HepG2 (cell line): ENCODE measurements around the gene METTL26. TPM values are rescaled to one million over a fixed set of nuclear protein-coding genes. Genes with fewer than 3 reads are reported as not detected.

Experiments used
- ADNP ChIP-seq: sonication (generic); formaldehyde crosslinking; IDR thresholded peaks from 2 replicates; pipeline ENCODE4 v1.4.0; 2020; ENCODE audit warnings: missing genetic modification reagents
- CCDC6 ChIP-seq: sonication (generic); formaldehyde crosslinking; IDR thresholded peaks from 2 replicates; pipeline ENCODE4 v1.8.1; 2022; ENCODE audit warnings: mild to moderate bottlenecking, missing genetic modification reagents, moderate library complexity
- EP300 ChIP-seq, 3 experiments: sonication (generic) in 1 of 3; formaldehyde crosslinking in 1 of 3; IDR thresholded peaks; 2 replicates each; pipeline versions ENCODE4 v1.5.1 to v1.6.1; 2011 to 2020; ENCODE audit warnings: low read depth in 2 of 3, low read length in 2 of 3, borderline replicate concordance in 1 of 3, improper control_type of control experiment in 1 of 3, mild to moderate bottlenecking in 1 of 3, missing genetic modification reagents in 1 of 3, moderate library complexity in 1 of 3
- HNRNPL ChIP-seq: fragments of 200-400 bp; formaldehyde crosslinking; IDR thresholded peaks from 2 replicates; pipeline ENCODE4 v1.6.1; 2017; ENCODE audit warnings: mild to moderate bottlenecking, low read depth, low read length
- NFKB2 ChIP-seq: sonication (generic); formaldehyde crosslinking; IDR thresholded peaks from 2 replicates; pipeline ENCODE4 v1.4.0; 2020; ENCODE audit warnings: missing genetic modification reagents, borderline replicate concordance
- NKX3-1 ChIP-seq: sonication (generic); formaldehyde crosslinking; IDR thresholded peaks from 2 replicates; pipeline ENCODE4 v1.5.0; 2020; ENCODE audit warnings: missing genetic modification reagents
- POLR2AphosphoS2 ChIP-seq: IDR thresholded peaks from 2 replicates; pipeline ENCODE4 v1.6.1; 2011; ENCODE audit warnings: low read depth, low read length, improper control_type of control experiment
- SP5 ChIP-seq: IDR thresholded peaks from 2 replicates; pipeline ENCODE4 v1.6.1; 2016; ENCODE audit warnings: low read depth, borderline replicate concordance
- ZFP41 ChIP-seq: sonication (generic); formaldehyde crosslinking; IDR thresholded peaks from 2 replicates; pipeline ENCODE4 v1.4.0; 2020; ENCODE audit warnings: mild to moderate bottlenecking, missing genetic modification reagents, borderline replicate concordance
- ZNF224 ChIP-seq: sonication (generic); formaldehyde crosslinking; IDR thresholded peaks from 2 replicates; pipeline ENCODE4 v1.5.0; 2020; ENCODE audit warnings: mild to moderate bottlenecking, missing genetic modification reagents
- ZNF589 ChIP-seq: sonication (generic); formaldehyde crosslinking; conservative IDR thresholded peaks from 2 replicates; pipeline ENCODE4 v1.8.0; 2022; ENCODE audit warnings: mild to moderate bottlenecking, moderate library complexity, missing genetic modification reagents
- polyA plus RNA-seq, 8 experiments: library from polyadenylated mRNA; depleted of rRNA in 3 of 8; stranded (reverse) in 7 of 8; unstranded in 1 of 8; fragments of >200 nt; fragmentation: Illumina TruSeq in 4 of 8; extraction: Trizol in 4 of 8; gene quantifications; 2 replicates each; pipeline versions ENCODE4 v1.2.1 to v1.2.3, GENCODE V29; 2011 to 2016; ENCODE audit warnings: low read depth in 4 of 8, missing spikeins in 1 of 8, mixed read lengths in 1 of 8; ENCODE audit not compliant: insufficient read depth in 1 of 8
- total RNA-seq, 5 experiments: library from RNA; depleted of rRNA; stranded (reverse); fragments of >200 nt; fragmentation: Illumina TruSeq; extraction: Trizol; gene quantifications; 2 replicates each; pipeline ENCODE4 v1.2.3, GENCODE V29; 2016; ENCODE audit warnings: low read depth in 1 of 5
- TF ChIP-seq, protein P1 (sequence below): sonication (generic); formaldehyde crosslinking; IDR thresholded peaks from 2 replicates; pipeline ENCODE4; 2020; ENCODE audit warnings: missing genetic modification reagents, mild to moderate bottlenecking, borderline replicate concordance
- TF ChIP-seq, protein P2 (sequence below): sonication (generic); formaldehyde crosslinking; IDR thresholded peaks from 2 replicates; pipeline ENCODE4 v1.5.0; 2020; ENCODE audit warnings: missing genetic modification reagents, mild to moderate bottlenecking, borderline replicate concordance
- TF ChIP-seq, protein P3 (sequence below): sonication (generic); formaldehyde crosslinking; IDR thresholded peaks from 2 replicates; pipeline ENCODE4 v1.5.1; 2020; ENCODE audit warnings: missing genetic modification reagents, mild to moderate bottlenecking, borderline replicate concordance
- TF ChIP-seq, protein P4 (sequence below): sonication (generic); formaldehyde crosslinking; IDR thresholded peaks from 2 replicates; pipeline ENCODE4 v1.4.0; 2020; ENCODE audit warnings: missing genetic modification reagents, borderline replicate concordance
- TF ChIP-seq, protein P5 (sequence below): sonication (generic); formaldehyde crosslinking; IDR thresholded peaks from 2 replicates; pipeline ENCODE4 v1.8.1; 2023; ENCODE audit warnings: mild to moderate bottlenecking, missing genetic modification reagents, borderline replicate concordance
- TF ChIP-seq, protein P6 (sequence below): sonication (generic); formaldehyde crosslinking; IDR thresholded peaks from 2 replicates; pipeline ENCODE4 v1.5.0; 2020; ENCODE audit warnings: missing genetic modification reagents

The METTL26 gene
- total and polyA plus RNA-seq, 2 of the 13 experiments (the other 11 are each of a cell fraction or from before 2014, with no cell fraction given) = 65.5 to 70.1 TPM

DNA sequence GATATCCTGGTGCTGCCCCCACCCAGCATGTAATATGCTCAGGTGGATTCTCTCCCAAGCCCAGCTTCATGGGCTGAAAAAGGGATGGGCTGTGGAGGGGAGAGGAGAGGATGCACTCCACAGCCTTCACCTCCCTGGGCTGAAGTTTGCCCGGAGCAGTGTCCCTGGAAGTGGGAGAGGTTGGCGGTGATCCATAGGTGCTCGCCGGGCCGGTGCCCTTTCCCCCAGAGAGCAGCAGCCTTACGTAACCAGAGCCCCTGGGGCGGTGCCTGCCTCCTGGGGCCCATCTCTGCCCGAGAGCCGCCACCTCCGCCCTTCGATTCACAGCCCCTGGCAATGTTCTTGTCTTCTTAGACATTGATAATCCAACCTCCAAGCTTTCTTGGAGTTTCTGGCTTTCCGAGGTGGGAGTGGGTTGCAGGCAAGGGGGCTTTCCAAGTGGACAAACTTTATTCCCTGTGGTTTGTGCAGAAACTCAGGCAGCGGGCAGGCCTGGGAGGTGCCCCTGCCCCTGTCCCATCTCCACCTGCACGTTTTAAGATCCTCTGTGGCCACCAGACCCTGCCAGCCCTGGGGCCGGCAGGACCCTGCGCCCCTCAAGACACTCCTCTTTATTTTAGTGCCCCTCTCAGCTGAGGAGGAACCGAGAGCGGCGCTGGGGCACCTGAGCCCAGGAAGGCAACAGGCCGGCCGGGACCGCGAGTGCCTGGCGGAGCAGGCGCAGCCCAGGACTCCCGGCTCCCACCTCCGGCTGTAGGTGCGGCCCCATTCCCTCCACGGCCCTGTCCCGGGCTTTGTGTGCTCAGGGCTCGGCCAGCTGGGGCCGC is 10.0 kb upstream of the METTL26 start (continued):
- TF ChIP-seq CCDC6 (CRISPR knock-in tag) (0 out of 2 replicates have a peak, but pooled peaks have one; percentile 43), NKX3-1 (CRISPR knock-in tag) (no peak), EP300 (IDR thresholded peaks at IDR 0.05; ENCODE audit: low read depth in 2 of 2, low read length in 2 of 2) (peak in 1 of 2 experiments; percentile 43; a peak in 2 of 4 replicates), EP300 (CRISPR knock-in tag; IDR thresholded peaks at IDR 0.05; ENCODE audit: borderline replicate concordance) (no peak), ZFP41 (CRISPR knock-in tag) (no peak), ZNF589 (no peak), POLR2AphosphoS2 (no peak), NFKB2 (no peak), ZNF224 (CRISPR knock-in tag) (no peak), ADNP (CRISPR knock-in tag) (no peak), HNRNPL (peak; percentile 91), SP5 (CRISPR knock-in tag) (peak; percentile 52)
- TF ChIP-seq, protein P1, sequence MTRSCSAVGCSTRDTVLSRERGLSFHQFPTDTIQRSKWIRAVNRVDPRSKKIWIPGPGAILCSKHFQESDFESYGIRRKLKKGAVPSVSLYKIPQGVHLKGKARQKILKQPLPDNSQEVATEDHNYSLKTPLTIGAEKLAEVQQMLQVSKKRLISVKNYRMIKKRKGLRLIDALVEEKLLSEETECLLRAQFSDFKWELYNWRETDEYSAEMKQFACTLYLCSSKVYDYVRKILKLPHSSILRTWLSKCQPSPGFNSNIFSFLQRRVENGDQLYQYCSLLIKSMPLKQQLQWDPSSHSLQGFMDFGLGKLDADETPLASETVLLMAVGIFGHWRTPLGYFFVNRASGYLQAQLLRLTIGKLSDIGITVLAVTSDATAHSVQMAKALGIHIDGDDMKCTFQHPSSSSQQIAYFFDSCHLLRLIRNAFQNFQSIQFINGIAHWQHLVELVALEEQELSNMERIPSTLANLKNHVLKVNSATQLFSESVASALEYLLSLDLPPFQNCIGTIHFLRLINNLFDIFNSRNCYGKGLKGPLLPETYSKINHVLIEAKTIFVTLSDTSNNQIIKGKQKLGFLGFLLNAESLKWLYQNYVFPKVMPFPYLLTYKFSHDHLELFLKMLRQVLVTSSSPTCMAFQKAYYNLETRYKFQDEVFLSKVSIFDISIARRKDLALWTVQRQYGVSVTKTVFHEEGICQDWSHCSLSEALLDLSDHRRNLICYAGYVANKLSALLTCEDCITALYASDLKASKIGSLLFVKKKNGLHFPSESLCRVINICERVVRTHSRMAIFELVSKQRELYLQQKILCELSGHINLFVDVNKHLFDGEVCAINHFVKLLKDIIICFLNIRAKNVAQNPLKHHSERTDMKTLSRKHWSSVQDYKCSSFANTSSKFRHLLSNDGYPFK = no peak
- TF ChIP-seq, protein P2, sequence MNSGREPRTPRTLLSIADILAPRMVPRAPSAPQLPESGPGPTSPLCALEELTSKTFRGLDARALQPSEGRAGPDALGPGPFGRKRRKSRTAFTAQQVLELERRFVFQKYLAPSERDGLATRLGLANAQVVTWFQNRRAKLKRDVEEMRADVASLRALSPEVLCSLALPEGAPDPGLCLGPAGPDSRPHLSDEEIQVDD (CRISPR knock-in tag) = no peak
- TF ChIP-seq, protein P3, sequence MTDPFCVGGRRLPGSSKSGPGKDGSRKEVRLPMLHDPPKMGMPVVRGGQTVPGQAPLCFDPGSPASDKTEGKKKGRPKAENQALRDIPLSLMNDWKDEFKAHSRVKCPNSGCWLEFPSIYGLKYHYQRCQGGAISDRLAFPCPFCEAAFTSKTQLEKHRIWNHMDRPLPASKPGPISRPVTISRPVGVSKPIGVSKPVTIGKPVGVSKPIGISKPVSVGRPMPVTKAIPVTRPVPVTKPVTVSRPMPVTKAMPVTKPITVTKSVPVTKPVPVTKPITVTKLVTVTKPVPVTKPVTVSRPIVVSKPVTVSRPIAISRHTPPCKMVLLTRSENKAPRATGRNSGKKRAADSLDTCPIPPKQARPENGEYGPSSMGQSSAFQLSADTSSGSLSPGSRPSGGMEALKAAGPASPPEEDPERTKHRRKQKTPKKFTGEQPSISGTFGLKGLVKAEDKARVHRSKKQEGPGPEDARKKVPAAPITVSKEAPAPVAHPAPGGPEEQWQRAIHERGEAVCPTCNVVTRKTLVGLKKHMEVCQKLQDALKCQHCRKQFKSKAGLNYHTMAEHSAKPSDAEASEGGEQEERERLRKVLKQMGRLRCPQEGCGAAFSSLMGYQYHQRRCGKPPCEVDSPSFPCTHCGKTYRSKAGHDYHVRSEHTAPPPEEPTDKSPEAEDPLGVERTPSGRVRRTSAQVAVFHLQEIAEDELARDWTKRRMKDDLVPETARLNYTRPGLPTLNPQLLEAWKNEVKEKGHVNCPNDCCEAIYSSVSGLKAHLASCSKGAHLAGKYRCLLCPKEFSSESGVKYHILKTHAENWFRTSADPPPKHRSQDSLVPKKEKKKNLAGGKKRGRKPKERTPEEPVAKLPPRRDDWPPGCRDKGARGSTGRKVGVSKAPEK (CRISPR knock-in tag) = no peak
- TF ChIP-seq, protein P4, sequence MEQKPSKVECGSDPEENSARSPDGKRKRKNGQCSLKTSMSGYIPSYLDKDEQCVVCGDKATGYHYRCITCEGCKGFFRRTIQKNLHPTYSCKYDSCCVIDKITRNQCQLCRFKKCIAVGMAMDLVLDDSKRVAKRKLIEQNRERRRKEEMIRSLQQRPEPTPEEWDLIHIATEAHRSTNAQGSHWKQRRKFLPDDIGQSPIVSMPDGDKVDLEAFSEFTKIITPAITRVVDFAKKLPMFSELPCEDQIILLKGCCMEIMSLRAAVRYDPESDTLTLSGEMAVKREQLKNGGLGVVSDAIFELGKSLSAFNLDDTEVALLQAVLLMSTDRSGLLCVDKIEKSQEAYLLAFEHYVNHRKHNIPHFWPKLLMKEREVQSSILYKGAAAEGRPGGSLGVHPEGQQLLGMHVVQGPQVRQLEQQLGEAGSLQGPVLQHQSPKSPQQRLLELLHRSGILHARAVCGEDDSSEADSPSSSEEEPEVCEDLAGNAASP (CRISPR knock-in tag) = peak; percentile 33; the same call in 1 of the 2 replicates
- TF ChIP-seq, protein P5, sequence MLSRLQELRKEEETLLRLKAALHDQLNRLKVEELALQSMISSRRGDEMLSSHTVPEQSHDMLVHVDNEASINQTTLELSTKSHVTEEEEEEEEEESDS (CRISPR knock-in tag) = no peak
- TF ChIP-seq, protein P6, sequence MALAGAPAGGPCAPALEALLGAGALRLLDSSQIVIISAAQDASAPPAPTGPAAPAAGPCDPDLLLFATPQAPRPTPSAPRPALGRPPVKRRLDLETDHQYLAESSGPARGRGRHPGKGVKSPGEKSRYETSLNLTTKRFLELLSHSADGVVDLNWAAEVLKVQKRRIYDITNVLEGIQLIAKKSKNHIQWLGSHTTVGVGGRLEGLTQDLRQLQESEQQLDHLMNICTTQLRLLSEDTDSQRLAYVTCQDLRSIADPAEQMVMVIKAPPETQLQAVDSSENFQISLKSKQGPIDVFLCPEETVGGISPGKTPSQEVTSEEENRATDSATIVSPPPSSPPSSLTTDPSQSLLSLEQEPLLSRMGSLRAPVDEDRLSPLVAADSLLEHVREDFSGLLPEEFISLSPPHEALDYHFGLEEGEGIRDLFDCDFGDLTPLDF (CRISPR knock-in tag) = no peak
